SIG-M5 (cell line): ENCODE measurements around the gene CLOCK.
A peak's percentile ranks its signal among the peaks of the same experiment; 100 is the strongest.
"Not testable (repeated sequence)": the region's sequence is repeated elsewhere in the genome, so short reads cannot be mapped to it uniquely, and the experiment has no call there.

ENCODE experiments used
- DNase-seq: peaks from one replicate; lab custom pipeline; 2025; lab: John Stamatoyannopoulos, UW

CLOCK gene, protein sequence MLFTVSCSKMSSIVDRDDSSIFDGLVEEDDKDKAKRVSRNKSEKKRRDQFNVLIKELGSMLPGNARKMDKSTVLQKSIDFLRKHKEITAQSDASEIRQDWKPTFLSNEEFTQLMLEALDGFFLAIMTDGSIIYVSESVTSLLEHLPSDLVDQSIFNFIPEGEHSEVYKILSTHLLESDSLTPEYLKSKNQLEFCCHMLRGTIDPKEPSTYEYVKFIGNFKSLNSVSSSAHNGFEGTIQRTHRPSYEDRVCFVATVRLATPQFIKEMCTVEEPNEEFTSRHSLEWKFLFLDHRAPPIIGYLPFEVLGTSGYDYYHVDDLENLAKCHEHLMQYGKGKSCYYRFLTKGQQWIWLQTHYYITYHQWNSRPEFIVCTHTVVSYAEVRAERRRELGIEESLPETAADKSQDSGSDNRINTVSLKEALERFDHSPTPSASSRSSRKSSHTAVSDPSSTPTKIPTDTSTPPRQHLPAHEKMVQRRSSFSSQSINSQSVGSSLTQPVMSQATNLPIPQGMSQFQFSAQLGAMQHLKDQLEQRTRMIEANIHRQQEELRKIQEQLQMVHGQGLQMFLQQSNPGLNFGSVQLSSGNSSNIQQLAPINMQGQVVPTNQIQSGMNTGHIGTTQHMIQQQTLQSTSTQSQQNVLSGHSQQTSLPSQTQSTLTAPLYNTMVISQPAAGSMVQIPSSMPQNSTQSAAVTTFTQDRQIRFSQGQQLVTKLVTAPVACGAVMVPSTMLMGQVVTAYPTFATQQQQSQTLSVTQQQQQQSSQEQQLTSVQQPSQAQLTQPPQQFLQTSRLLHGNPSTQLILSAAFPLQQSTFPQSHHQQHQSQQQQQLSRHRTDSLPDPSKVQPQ

DNA sequence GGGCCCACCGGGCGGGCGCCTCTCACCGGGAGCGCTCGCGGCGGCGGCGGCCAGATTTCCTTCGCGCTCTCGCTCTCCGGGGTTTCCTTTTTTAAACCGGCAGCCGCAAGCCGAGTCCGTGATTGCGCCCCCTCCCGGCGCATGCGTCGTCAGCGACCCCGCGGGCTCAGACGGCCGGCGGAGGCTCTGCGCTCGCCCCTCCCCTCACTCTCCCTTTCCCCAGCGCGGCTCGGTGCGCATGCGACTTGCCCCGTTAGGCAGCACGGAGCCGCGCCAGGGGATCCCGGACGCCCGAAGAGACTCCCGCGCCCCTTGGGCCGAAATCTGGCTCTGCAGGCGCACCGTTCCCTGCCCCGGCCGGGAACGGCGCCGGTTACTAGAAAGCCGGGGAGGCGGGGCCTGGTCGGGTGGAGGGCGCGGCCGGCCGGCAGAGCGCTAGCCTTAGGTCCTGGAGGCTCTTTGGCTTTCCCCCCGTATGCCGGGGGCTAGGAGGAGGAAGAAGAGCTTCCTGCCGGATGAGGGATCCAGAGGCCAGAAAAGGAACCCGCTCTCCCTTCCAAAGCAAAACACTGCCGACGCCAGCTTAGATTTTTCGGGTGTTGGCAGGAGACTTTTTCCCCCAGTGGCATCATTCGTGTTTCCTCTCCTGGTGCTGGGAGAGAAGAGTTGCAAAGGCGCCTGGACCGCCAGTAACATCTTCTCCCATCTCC, at the start of gene CLOCK:
Gene CLOCK (minus strand): TSS at position 154 of the 710 bp plus-strand sequence. CDS start 64,124 bp downstream, outside the sequence.
- DNase-seq = no peak

- DNase-seq = no peak
Observed at GRCh38 chr4:55592014-55592413, 45.3 kb upstream of the CLOCK start, which contains the start of gene PDCL2. PDCL2 (minus strand) TSS chr4:55592245; CDS start chr4:55592109, 136 bp downstream.

DNA sequence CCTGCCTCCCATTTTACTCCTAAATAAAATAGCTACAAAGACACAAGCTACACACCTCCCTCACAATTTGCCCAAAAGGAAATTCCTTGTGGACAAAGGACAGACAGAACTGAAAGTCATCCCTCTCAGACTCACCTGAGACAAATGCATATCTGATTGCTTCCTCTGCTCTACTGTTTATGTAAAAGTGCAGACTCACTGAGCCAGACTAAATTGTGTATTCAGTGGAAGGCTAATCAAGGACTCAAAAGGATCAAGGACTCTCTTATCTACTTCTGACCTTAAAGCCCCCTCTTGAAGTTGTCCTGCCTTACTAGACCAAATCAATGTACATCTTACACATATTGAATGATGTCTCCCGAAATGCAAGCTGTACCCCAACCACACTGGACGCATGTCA, 41.5 kb upstream of the CLOCK start:
- no peak for DNase-seq

GRCh38 chr4:55582773-55583172, 36.1 kb upstream of the CLOCK start:
- DNase-seq = not testable (repeated sequence)

- DNase-seq = no peak
Observed at GRCh38 chr4:55578341-55579010, 31.8 kb upstream of the CLOCK start.

DNA sequence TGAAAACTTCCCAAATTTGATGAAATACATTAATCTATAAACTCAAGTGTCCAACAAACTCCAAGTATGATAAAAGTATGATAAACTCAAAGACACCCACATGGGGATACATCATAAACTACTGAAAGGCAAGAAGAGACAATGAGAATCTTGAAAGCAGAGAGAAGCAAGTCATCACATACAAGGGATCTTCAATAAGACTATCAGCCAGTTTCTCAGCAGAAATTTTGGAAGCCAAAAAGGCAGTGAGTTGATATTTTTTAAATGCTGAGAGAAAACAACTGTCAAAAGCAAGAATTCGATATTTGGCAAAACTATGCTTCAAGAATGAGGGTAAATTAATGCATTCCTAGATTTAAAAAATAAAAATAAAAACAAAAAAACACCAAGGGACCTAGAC, 28.8 kb upstream of the CLOCK start:
- DNase-seq = no peak

DNA sequence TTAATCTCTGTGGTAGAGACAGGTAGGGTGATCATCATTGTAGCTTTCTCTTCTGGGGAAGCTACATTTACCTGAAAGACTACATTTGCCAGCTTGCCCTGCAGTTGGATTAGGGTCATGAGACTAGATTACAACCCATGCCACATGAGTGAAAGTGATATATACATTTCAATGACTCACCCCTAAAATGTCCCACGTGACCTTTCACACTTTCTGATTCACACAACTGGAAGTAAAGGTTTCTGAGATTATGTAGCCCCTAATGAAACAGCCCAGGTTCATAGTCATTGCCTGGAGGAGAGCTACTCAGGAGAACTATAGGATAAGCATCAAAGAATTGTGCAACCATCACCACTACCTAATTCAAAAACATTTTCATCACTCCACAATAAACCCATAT, 27.5 kb upstream of the CLOCK start:
- no peak for DNase-seq

DNA sequence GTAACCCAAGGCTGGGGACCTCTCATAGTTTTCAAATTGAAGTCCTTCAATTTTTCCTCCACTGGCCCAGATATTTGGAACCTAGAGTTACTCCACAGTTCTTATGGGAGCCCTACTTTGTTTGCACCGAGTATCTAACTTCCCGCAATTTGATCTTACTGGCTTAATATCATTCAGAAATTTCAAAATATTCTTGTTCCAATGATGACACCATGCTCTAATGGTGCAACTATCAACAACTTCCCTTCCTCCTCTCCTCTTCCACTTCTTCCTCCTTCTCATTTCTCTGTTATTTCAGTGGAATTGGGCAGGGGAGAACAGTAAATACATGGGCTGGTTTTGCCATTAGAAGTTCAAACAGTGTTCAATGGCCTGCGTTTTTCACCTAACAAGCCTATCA, 25.1 kb upstream of the CLOCK start:
- no peak for DNase-seq

- DNase-seq = no peak
Observed at GRCh38 chr4:55568905-55569504, 22.3 kb upstream of the CLOCK start.

GRCh38 chr4:55561889-55562288, 15.2 kb upstream of the CLOCK start:
- peak; percentile 19 for DNase-seq

GRCh38 chr4:55560096-55560495, 13.4 kb upstream of the CLOCK start:
- no peak for DNase-seq

GRCh38 chr4:55554453-55555030, 7.8 kb upstream of the CLOCK start:
- DNase-seq = no peak

DNA sequence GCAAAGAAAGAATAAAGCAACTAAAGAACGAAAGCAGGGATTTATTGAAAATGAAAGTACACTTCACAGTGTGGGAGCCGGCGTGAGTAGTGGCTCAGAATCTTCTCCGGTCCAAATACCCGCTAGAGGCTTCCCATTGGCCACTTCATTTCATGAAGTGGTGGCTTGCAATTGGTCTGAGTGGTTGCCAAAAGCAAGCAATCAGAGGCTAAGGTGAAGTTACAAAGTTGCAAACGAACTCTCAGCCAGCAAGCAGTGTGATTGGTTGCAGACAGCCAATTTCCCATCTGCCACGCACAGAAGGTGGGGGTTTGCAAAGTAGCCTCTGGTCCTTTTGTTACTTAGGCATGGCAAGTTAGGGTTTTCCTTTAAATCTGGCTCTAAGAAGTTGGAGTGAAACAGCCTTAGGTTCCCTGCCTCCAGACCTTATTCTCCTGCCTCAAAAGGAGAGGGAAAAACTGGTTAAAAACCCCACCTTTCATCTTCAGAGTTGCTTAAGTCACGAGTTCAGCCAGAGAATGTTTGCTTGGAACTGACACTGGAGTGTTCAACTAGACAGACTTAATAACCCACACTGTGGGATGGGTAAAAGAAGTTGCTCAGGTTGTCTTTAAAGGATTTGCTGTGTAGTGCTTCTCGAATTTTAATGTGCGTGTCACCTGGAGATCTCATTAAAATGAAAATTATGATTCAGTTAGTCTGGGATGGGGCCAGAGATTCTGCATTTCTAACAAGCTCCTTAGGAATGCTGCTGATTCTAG, 6.9 kb upstream of the CLOCK start:
- DNase-seq = no peak

DNA sequence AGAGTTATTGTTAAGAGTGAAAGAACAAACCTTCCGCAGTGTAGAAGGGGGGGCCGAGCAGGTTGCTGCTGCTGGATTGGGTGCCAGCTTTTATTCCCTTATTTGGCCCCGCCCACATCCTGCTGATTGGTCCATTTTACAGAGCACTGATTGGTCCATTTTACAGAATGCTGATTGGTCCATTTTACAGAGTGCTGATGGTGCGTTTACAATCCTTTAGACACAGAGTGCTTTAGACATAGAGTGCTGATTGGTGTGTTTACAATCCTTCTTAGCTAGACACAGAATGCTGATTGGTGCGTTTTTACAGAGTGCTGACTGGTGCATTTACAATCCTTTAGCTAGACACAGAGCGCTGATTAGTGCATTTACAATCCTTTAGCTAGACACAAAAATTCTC, 5.3 kb upstream of the CLOCK start:
- DNase-seq = not testable (repeated sequence)

DNA sequence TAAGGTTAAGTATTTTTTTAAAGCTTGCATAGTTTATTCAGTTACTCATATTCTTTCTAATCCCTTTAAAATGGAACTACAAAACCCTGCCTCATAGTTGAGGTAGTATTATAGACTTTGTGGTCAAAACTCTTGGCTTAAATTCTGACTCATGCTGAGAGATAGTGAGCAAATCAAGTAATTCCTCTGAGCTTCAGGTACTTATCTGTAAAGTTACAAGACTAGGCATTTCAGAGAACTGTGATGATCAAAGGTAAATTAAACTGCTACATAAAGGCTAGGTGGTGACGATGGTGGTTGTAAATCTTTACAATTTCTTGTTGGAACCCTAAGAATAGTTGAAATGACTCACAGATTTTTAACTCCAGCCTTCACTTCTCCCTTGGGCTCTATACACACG, 3.2 kb upstream of the CLOCK start:
- no peak for DNase-seq

GRCh38 chr4:55547918-55548317, 1.2 kb upstream of the CLOCK start:
- no peak for DNase-seq

- no peak for DNase-seq
Observed at GRCh38 chr4:55547466-55547770, 709 bp upstream of the CLOCK start.

DNA sequence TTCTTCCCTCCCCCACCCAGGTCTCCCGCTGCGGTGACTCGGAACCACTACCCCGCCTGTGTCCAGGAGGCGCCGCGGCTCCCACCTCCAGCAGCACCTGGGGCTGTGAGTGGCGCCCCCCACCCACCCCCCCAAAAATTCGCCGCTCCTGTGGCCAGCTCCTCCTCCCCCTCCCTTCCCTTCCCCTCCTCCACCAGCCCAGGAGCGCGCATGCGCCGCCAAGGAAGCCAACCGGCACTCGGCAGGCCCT, 278 bp downstream of the CLOCK start:
- no peak for DNase-seq

DNA sequence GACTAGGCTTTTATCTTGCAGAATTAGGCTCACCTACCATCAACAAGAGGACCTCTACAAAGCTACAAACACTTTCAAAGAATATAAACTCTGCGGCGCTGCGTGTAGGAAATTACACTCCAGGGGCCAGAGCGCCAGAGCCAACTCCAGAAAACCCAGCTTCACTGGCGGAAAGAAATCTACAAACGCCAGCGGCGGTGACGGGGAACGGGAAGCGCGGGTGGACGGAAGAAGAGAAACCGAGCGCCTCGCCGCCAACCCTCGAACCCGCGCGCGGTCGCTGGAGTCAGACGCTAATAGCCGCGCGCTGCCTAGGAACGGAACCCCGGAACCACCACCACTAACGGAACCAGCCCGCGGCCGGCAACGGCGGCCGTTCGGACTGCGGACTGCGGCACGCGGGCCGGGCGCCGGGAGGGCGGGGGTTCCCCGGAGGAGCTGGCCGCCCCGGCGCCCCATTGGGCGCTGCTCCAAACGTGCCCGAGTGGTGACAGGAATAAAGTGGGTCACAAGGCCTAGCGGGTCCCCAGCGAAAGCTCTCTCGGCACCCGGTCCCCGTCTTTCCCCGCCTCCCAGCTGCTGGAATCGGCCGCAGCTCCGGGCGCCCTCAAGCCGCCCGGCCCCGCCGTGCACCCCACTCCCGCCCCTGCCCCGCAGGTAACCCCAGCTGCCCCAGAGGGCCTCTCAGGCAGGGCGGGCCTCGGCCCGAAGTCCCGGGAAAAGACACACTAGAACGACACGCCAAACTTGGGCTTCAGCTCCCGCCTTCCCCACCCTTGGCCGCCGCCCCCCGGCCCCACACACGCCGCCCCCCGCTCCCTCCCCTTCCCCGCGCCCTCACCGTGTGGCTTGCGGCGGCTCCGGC, 836 bp downstream of the CLOCK start:
- DNase-seq = no peak

- DNase-seq = no peak
Observed at GRCh38 chr4:55545151-55545550, 1.6 kb downstream of the CLOCK start.
